DMS79 (cell line): ENCODE measurements around the gene KIF22.
"Not testable (repeated sequence)": the region's sequence is repeated elsewhere in the genome, so short reads cannot be mapped to it uniquely, and the experiment has no call there.

ENCODE experiments used
- DNase-seq: peaks from one replicate; lab custom pipeline; 2025; lab: John Stamatoyannopoulos, UW

The KIF22 gene

DNA sequence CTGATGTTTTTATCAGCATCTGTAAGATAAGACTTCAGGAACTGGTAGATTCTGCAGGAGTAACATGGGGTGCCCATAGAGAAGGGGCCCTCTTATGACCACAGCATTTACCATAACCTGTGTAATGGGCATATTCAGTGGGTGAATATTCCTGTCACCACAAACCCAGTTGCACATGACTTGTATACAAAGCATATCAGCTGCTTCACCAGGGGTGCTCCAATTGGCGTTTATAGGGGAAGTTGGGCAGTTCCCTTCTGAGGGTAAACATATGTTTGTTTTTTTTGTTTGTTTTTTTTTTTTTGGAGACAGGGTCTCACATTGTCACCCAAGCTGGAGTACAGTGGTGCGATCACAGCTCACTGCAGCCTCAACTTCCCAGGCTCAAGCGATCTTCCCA lies 24.0 kb upstream of the KIF22 start:
- DNase-seq, result no peak

DNA sequence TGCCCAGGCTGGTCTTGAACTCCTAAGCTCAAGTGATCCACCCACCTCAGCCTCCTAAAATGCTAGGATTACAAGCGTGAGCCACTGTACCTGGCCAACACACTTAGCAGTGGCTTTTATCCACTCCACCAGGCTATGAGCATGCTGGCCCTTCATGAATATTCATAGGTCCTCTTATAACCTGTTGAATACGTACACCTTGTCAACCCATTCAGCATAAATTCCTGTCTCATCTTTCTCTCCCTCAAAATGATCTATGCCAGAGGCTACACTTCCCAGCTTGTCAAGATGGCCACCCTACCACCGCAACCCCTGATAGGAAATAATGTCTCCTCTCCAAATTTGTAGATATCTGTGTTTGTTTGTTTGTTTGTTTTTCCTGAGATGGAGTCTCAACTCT lies 23.5 kb upstream of the KIF22 start:
- DNase-seq, result no peak

GRCh38 chr16:29769507-29769906 lies 21.0 kb upstream of the KIF22 start:
- no peak for DNase-seq

DNA sequence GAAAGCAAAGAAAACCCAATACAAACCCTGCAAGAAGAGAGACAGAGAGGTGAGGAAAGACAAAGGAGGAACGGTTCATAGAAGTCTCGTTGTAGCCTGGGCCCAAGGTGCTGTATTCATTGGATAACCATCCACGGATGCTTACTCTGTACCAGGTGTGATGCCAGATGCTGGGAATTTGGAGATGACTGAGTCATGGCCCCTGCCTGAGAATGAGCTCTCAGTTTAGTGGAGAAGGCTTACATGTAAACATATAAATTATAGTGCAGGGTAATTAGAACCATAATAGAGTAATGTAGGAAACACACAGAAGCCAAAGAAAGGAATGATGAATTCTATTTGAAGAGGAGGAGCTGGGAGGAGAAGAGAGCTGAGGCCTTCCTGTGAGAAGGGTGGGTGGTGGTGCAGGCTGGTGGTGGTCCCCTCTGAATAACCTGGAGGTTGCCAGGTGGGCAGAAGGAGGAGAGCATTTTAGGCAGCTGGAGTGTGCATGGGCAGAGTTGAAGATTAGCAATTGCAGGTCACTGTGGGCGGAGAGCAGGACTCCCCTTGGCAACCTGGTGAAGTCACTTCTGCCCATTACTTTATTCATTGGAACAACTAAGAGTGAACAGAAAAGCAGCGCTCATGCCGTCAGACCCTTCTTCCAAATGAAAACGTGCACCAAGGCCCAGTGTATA lies 20.2 kb upstream of the KIF22 start:
- no peak for DNase-seq

DNA sequence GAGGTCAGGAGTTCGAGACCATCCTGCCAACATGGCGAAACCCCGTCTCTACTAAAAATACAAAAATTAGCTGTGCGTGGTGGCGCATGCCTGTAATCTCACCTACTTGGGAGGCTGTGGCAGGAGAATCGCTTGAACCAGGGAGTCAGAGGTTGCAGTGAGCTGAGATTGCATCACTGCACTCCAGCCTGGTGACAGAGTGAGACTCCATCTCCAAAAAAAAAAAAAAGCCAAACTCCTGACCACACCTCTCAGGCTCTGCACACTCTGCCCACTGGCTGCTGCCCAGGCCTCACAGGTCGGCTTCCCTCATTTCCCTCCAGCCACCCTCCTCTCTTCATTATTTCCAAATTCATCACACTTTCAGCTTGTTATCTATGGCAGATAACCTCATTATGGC lies 18.2 kb upstream of the KIF22 start:
- not testable (repeated sequence) for DNase-seq

DNA sequence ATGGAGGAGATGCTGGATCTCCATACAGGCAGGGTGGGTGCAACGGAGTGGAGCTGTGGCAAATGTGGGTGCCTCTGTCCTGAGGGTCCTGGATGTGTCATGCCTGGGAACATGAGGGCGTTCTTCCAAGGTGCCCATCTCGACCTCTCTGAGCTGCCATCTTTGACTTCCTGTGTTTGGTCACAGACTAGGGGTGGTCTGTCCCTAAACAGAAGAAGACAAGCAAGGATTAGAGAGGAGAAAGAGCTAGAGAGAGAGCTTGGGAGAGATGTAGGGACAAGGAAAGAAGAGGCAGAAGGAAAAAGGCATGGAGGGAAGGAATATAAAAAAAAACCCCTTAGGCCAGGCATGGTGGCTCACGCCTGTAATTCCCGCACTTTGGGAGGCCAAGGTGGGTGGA lies 15.8 kb upstream of the KIF22 start:
- no peak for DNase-seq

DNA sequence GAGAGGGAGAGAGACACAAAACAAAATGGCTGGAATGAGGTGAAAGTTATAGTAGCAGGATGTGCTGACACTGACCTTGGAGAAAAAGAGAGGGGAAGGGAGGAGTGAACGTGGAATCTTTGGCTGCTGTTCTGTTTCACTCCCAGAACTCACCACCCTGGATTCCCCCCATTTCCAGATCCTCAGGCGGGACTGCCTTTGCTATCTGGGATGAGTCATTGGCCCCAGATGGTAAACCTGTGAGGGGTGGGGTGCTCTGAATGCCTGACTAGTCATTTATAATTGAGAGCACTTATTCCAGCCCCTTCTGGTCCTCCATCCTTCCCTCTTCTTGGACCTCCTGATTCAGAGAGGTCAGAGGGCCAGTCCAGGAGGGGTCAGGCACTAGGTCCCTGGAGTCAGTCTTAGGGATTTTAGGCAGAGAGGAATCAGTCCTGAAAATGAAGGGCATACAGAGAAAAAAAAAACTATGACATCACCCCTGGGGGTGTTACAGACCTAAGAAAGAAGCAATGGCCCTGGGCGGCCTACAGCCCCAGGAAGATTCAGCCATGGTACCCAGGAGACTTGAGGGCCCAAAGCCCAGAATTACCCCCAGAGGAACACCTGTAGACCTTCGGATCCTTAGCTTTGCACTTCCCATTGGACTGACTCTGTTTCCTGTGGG lies 14.7 kb upstream of the KIF22 start:
- DNase-seq, result no peak

- DNase-seq, result no peak
Measured at GRCh38 chr16:29777576-29778350, 12.8 kb upstream of the KIF22 start, which contains the start of gene ZG16. Gene ZG16 (plus strand): TSS chr16:29778256. CDS start chr16:29779267, 1,011 bp downstream.

DNA sequence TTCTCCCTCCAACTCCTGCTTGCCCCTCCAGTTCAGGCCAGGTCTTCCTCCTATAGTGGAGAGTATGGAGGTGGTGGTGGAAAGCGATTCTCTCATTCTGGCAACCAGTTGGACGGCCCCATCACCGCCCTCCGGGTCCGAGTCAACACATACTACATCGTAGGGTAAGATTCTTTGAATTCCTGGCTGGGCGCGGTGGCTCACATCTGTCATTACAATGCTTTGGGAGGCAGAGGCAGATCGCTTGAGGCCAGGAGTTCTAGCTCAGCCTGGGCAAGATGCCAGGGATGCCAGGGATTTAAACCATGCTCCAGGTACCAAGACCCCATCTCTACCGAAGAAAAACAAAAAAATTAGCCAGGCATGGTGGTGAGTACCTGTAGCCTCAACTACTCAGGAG lies 11.1 kb upstream of the KIF22 start:
- no peak for DNase-seq

GRCh38 chr16:29783094-29783953 lies 7.2 kb upstream of the KIF22 start:
- not testable (repeated sequence) for DNase-seq

GRCh38 chr16:29784157-29784556 lies 6.4 kb upstream of the KIF22 start:
- DNase-seq, result no peak

DNA sequence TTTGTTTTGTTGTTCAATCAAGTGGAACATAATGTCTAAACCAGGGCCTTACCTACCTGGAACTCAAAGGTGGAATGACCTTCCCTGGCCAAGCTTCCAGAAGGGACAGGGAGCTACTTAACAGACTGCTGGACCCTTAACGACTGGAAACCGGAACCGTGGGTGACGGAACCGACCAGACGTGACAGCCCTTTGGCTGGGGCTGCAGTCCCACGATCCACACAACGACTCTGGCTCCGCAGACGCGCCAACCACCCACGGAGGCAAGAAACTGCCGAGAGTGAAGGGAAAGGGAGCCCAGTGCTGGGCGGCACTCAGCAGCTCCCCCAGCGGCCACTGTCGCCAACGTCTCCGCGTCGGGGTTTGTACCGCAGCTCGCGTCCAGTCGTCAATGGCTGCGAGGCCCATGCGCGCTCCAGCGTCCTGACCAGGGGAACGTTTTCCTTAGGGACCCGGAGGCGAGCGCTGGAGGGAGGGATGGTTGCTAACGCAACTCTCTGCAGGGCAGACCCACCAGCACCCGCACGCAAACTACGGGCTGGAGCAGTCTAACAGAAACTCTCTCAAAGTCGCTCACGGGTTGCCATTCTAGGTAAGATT lies 5.5 kb upstream of the KIF22 start:
- no peak for DNase-seq

- not testable (repeated sequence) for DNase-seq
Measured at GRCh38 chr16:29787155-29787554, 3.4 kb upstream of the KIF22 start.

- DNase-seq, result no peak
Measured at GRCh38 chr16:29789775-29790182, 772 bp upstream of the KIF22 start.

GRCh38 chr16:29790949-29791844 lies 646 bp downstream of the KIF22 start:
- DNase-seq, result no peak

DNA sequence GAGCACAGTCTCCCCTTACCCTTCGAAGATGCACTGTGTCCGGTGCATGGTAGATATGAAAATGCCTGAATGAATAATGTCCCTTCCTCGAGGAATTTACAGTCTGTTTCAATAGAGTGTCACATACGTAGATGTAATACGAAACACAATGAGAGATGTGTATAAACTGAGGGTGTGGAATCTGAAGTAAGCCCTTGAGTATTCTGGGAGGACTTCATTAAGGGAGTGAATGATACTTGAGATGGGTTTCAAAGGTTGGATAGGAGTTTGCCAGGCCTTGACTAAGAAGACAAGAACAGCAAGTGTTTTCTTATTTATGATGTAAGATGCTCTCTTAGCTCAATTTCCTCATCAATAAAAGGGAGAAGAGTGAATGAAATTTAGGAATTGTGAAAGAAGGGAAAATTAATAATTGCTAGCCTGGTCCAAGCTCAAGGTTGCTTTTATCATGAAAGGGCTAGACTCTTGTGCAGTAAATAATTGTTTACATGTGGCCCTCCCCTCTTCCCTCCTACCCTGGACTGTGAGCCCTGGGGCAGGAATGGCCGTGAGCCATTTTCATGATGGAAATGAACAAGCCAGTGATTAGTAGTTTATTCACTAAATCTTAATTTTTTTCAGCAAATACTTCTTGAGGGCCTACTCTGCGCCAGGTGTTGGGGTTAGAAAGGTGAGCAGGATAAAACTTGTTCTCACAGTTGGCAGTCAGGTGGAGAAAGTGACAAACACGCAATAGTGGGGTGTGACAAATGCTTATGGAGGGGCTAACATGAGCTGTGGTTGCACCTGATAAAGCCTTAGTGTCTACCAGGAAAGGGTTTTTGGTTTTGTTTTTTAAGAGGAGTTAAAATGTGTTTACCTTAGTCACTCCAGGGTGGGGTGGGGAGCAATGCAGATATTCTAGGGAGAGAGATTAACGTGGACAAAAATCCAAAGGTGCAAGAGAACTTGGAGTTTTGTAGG lies 1.6 kb downstream of the KIF22 start:
- DNase-seq, result no peak

GRCh38 chr16:29793153-29793552 lies 2.6 kb downstream of the KIF22 start:
- DNase-seq, result not testable (repeated sequence)

- no peak for DNase-seq
Measured at GRCh38 chr16:29794231-29794710, 3.7 kb downstream of the KIF22 start.

DNA sequence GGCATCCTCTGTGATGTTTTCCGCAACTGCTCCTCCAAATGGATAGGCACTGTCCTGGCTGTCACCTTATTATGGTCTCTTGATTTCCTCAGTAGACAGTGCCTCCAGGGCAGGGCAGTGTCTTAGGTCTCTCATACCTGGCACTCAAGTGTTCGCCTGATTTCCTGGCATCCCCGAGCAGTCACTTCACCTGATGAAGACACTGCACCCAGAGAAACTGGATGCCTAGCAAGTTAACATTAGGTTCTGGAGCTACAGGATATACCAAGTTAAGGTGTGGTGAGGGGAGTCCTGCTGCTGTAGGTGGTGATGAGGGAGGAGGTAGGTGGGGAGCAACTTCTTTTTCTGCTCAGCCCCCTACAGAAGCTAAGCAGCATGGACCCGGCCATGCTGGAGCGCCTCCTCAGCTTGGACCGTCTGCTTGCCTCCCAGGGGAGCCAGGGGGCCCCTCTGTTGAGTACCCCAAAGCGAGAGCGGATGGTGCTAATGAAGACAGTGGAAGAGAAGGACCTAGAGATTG lies 11.9 kb downstream of the KIF22 start:
- no peak for DNase-seq
